ENCODE results near the gene ANTKMT. TPM values are rescaled to one million over a fixed set of nuclear protein-coding genes. Genes with fewer than 3 reads are reported as not detected.

The ANTKMT gene
- polyA plus RNA-seq, 3 donors = 10.4 to 22.6 (median 21.6) TPM

- no peak for DNase-seq (ENCODE audit: extremely low read depth in 1 of 11, low read depth in 9 of 11, low spot score in 4 of 11)
Observed at GRCh38 chr16:721765-722540, 1.0 kb downstream of the ANTKMT start.

DNA sequence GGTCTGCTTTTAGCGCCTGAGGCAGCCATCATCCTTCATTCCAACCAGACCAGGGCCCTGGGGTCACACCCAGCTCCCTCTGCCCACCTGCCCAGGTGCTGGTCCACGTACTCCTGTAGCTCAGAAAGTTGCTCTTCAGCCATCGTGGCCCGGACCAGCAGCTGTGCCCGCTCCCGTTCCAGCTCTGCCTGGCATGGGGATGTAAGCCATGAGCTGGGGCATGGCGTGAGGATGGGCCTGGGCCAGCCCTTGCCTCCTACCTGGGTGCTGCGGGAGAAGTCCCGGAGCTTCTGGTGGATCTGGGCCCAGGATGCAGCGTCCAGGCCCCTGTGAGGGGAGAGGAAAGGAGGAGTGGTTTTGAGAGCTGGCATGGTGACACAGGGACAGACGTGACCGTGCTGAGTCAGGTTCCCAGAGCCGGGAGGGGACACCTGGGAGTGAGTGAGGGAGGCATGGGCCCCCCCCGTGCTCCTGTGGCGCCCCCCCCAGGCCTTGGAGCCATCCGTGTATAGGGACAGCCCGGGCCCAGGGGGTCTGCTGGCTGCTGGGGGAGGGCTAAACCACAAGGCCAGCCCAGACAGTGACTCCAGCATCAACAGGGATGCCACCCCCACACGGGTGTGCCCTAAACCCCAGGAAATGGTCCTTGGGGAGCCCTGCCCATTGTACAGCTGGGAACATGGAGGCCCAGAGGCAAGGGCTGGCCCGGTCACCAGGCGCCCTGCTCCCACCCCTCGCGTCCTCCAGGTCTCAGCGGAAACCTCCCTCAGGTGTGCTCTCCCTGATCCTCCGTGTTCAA is 2.1 kb downstream of the ANTKMT start:
- DNase-seq (ENCODE audit: extremely low read depth in 1 of 11, low read depth in 9 of 11, low spot score in 4 of 11) = no peak

DNA sequence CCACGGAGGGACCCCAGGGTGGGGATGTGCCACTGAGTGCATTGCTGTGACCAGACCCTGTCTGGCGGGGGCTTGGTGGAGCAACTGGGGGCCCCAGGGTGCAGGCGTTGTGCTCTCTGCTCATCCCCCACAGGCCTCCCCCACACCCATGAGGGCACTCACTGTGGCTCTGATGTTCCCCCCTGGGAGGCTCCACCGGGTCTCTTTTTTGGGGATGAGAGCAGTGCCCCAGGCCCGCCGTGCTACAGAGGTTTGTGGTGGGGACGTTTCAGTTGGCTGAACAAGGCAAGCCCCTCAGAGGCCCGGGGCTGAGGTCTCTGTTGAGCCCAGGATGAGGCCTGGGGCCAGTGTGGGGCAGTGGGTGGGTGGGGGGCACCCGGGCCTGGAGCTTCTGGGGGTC is 2.7 kb downstream of the ANTKMT start:
- no peak for DNase-seq (ENCODE audit: extremely low read depth in 1 of 11, low read depth in 9 of 11, low spot score in 4 of 11)

DNA sequence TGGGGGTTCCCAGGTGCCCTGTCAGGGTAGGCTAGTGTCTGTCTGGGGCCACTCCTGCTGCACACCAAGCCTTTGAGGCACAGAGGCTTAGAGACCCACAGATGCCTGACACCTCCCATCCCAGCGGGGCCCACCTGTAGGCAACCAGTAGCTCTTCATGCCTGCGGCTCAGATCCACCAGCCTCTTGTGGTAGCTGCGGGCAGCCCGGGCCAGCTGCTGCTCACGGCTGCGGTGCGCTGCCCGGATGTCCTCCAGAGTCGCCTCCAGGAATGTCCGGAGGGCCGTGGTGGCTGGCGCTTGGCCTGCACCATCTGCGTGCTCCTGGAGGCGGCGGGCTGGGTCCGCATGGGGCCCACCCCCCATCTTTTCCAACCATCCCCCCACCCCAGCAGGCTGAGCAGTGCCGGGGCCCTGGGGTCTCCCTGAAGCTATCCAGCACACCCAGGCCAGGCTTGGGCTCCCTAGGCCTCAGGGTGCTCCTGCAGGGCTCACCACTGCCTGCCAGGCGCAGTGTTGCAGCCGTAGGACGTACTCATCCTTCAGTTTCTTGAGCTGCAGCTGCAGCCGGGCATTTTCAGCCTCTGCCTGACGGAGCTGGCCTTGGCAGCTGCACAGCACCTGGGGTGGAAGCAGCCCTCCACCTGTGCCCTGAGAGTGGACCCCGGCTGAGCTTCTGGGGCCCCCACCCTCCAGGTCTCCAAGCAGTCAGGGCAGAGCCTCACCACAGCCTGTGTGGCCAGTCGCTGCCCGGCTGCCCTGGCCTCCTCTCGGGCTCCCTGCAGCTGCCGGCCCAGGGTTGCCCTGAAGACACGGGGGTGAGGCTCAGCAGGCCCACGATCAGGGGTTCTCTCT is 3.5 kb downstream of the ANTKMT start:
- DNase-seq (ENCODE audit: extremely low read depth in 1 of 11, low read depth in 9 of 11, low spot score in 4 of 11) = no peak

- no peak for DNase-seq (ENCODE audit: extremely low read depth in 1 of 11, low read depth in 9 of 11, low spot score in 4 of 11)
Observed at GRCh38 chr16:725041-725376, 4.1 kb downstream of the ANTKMT start.

DNA sequence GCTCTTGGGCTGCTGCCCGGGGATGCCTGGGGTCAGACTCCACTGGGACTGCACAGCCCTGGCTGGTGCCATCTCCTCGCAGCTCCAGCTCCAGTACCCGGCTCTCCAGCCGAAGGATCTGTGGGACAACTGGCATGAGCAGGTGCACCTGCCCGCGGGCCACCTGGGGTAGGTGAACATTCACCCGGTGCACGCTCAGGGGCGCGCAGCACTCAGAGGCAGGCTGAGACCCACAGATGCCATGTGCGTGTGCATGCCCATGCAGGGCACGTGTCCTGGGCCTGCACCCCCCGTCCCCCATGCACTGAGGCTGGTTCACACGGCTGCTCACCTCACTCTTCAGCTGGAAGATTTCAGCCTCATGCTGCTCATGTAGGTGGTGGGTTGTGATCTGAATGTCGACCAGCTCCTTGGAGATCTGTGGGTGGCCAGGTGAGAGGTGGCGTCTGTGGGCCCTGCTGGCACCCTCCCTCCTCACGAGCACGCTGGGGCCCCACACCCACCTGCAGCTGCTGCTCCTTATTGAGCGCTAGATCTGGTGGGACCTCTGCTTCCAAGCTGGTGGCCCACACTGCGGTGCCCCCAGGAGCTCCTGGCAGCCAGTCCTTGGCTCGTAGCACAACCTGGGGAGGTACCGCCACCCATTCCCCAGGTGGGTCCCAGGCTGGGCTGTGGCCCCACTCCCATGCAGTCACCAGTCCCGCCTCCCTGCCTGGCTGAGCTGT is 4.7 kb downstream of the ANTKMT start:
- DNase-seq (ENCODE audit: extremely low read depth in 1 of 11, low read depth in 9 of 11, low spot score in 4 of 11) = no peak

DNA sequence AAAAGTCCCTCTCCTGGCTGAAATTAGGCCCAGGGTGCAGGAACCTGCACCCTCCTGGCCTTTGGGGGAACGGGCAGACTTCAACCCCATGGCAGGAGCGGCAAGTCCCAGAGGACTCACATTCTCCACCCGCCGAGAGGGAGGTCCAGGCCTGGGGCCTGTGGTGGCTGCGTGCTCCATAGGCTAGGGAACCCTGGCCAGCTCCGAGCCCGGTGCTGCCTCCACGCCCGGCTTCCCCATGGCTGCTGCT is 5.2 kb downstream of the ANTKMT start:
- no peak for DNase-seq (ENCODE audit: extremely low read depth in 1 of 11, low read depth in 9 of 11, low spot score in 4 of 11)

- no peak for DNase-seq (ENCODE audit: extremely low read depth in 1 of 11, low read depth in 9 of 11, low spot score in 4 of 11)
Observed at GRCh38 chr16:726438-727290, 5.7 kb downstream of the ANTKMT start, which contains the start of the genes CCDC78 and HAGHL. TSS of gene CCDC78 (minus strand) at chr16:726443. CDS start at chr16:726367, 76 bp downstream. TSS of gene HAGHL (plus strand) at chr16:727106. CDS start at chr16:727510, 404 bp downstream.

DNA sequence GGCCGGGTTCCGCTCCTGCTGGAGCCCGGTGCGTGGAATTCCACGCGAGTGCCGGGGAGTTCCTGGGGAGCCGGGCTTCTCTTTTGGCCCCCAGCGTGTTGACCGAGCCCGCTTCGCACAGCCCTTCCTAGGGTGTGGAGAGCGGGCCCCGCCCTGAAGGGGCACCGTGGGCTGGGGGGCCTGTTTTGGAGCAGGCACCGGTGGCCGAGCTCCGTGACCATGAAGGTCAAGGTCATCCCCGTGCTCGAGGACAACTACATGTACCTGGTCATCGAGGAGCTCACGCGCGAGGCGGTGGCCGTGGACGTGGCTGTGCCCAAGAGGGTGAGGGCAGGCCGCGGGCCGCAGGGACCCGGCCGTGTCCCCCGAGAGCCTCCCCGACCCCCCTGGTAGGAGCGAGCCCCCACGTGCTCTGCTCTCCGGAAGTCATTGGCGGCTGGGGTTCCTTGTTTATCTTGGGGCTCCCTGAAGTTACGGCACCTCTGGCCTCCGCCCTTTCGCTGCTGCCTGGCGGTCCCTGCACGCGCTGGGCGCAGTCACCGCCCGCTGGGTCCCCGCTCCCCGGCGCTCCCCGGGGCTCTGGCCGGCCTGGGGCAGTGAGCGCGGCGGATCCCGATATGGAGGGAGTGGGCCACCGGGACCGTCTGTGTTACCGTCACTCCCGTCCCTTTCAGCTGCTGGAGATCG is 6.5 kb downstream of the ANTKMT start:
- no peak for DNase-seq (ENCODE audit: extremely low read depth in 1 of 11, low read depth in 9 of 11, low spot score in 4 of 11)

- DNase-seq (ENCODE audit: extremely low read depth in 1 of 11, low read depth in 9 of 11, low spot score in 4 of 11) = no peak
Observed at GRCh38 chr16:728131-728889, 7.4 kb downstream of the ANTKMT start.

DNA sequence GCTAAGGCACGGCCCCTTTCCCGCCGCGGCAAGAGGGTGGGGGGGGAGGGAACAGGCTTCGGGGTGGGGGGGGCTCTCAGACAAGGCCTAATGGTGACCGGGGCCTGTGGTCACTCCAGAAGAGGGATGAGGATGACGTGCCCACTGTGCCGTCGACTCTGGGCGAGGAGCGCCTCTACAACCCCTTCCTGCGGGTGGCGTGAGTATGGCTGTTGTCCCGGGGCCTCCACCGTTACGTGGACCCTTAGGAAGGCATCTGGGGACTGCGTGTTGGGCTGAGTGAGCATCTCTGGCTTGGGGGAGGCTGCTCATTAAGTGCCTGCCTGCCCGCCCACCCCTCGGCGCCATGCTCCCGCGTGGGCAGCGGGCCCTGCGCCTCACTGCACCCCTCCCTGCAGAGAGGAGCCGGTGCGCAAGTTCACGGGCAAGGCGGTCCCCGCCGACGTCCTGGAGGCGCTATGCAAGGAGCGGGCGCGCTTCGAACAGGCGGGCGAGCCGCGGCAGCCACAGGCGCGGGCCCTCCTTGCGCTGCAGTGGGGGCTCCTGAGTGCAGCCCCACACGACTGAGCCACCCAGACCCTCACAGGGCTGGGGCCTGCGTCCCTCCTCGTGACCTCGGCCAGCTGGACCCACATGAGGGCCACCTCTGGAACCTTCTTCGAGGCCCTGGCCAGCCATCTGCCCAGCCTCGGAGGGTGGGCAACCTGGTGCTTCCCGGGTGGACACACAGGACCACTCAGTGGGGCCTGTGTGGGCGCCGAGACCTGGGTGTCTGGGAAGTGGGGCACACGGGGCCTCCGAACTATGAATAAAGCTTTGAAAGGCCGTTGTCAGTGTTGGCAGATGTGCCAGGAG is 8.2 kb downstream of the ANTKMT start:
- no peak for DNase-seq (ENCODE audit: extremely low read depth in 1 of 11, low read depth in 9 of 11, low spot score in 4 of 11)

GRCh38 chr16:729768-730665 is 9.1 kb downstream of the ANTKMT start:
- no peak for DNase-seq (ENCODE audit: extremely low read depth in 1 of 11, low read depth in 9 of 11, low spot score in 4 of 11)

GRCh38 chr16:730666-731509 is 9.9 kb downstream of the ANTKMT start:
- DNase-seq (ENCODE audit: extremely low read depth in 1 of 11, low read depth in 9 of 11, low spot score in 4 of 11) = no peak

DNA sequence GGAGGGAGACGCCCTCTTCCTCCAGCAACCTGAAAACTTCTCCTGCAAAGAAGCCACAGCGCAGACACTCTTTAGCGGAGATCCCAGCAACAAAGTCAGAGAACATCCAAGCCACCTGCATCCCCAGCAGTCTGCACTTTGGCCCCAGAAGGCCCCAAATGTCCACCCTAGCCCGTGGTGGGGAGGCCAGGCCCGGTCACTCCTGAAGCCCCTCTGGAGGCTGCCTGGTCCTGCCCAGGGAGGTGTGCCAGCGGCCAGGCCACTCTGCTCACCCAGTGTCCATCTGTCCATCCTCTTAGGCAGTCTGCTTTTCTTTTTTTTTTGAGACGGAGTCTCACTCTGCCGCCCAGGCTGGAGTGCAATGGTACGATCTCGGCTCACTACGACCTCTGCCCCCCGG is 11.4 kb downstream of the ANTKMT start:
- no peak for DNase-seq (ENCODE audit: extremely low read depth in 1 of 11, low read depth in 9 of 11, low spot score in 4 of 11)

Measured in renal cortex interstitium (tissue), 11 donors.